Mucosa of rectum (tissue), 2 donors: ENCODE data around the gene ATF3.

ENCODE experiments used
- H3K27ac ChIP-seq, 2 donors: one replicate each; pipeline ENCODE4 v1.7.0; 2013; ENCODE audit warnings: inconsistent platforms in 2 of 2, low read depth in 2 of 2, low read length in 2 of 2
- H3K27me3 ChIP-seq, 2 donors: one replicate each; pipeline ENCODE4 v1.7.0; 2013; ENCODE audit warnings: low read length in 2 of 2; ENCODE audit not compliant: control insufficient read depth in 2 of 2, insufficient read depth in 2 of 2
- H3K36me3 ChIP-seq, 2 donors: one replicate each; pipeline ENCODE4 v1.7.0; 2013; ENCODE audit warnings: low read length in 2 of 2; ENCODE audit not compliant: control insufficient read depth in 2 of 2, insufficient read depth in 2 of 2
- H3K4me1 ChIP-seq, 2 donors: one replicate each; pipeline ENCODE4 v1.7.0; 2013; ENCODE audit warnings: low read length in 2 of 2, mild to moderate bottlenecking in 1 of 2; ENCODE audit not compliant: control insufficient read depth in 2 of 2, insufficient read depth in 2 of 2
- H3K4me3 ChIP-seq, 2 donors: one replicate each; pipeline ENCODE4 v1.7.0; 2013; ENCODE audit warnings: low read length in 2 of 2
- H3K9ac ChIP-seq, 2 donors: one replicate each; pipeline ENCODE4 v1.7.0; 2013; ENCODE audit warnings: low read length in 2 of 2, low read depth in 1 of 2, mild to moderate bottlenecking in 1 of 2
- H3K9me3 ChIP-seq, 2 donors: one replicate each; pipeline ENCODE4 v1.7.0; 2013; ENCODE audit warnings: low read length in 2 of 2; ENCODE audit not compliant: control insufficient read depth in 2 of 2
- donor health status: healthy.
- donor health status: Normal muscosa, but diverticular disease.

ATF3 gene, protein sequence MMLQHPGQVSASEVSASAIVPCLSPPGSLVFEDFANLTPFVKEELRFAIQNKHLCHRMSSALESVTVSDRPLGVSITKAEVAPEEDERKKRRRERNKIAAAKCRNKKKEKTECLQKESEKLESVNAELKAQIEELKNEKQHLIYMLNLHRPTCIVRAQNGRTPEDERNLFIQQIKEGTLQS

DNA sequence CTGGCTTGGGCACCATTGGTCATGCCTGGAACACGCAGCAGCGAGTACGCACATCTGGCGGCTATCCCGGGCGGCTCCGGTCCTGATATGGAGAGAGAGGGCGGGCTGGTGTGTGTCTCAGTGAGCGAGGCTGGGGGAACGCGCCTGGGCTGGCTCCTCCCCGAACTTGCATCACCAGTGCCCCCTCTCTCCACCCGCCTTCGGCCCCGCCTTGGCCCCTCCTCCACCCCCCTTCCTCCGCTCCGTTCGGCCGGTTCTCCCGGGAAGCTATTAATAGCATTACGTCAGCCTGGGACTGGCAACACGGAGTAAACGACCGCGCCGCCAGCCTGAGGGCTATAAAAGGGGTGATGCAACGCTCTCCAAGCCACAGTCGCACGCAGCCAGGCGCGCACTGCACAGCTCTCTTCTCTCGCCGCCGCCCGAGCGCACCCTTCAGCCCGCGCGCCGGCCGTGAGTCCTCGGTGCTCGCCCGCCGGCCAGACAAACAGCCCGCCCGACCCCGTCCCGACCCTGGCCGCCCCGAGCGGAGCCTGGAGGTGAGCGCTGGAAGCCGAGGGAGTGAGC, at the start of gene ATF3:
ATF3 (plus strand) TSS at position 370 of the 567 bp plus-strand sequence. CDS start 6,261 bp downstream, outside the sequence.
- peaks cover 0 to 19% of the 10 kb centered on the region in 2 donors for H3K27me3 ChIP-seq
- H3K9me3 ChIP-seq = no peaks in the 10 kb centered on the region
- H3K36me3 ChIP-seq = no peaks in the 10 kb centered on the region
- peaks cover 25 to 31% of the 10 kb centered on the region in 2 donors for H3K4me1 ChIP-seq
- peak within 1 kb of the TSS; percentile 85 to 91 for H3K9ac ChIP-seq
- peak within 1 kb of the TSS; percentile 92 to 96 for H3K27ac ChIP-seq
- H3K4me3 ChIP-seq = peak within 1 kb of the TSS; percentile 77 to 78

GRCh38 chr1:212559929-212560328, 48.6 kb upstream of the ATF3 start:
- H3K9ac ChIP-seq = no peak overlapping the region
- H3K9me3 ChIP-seq = no peaks in the 10 kb centered on the region
- no peak overlapping the region for H3K4me3 ChIP-seq
- H3K27ac ChIP-seq = no peak overlapping the region
- H3K4me1 ChIP-seq = peaks cover 0 to 10% of the 10 kb centered on the region in 2 donors
- no peaks in the 10 kb centered on the region for H3K27me3 ChIP-seq
- H3K36me3 ChIP-seq = no peaks in the 10 kb centered on the region

DNA sequence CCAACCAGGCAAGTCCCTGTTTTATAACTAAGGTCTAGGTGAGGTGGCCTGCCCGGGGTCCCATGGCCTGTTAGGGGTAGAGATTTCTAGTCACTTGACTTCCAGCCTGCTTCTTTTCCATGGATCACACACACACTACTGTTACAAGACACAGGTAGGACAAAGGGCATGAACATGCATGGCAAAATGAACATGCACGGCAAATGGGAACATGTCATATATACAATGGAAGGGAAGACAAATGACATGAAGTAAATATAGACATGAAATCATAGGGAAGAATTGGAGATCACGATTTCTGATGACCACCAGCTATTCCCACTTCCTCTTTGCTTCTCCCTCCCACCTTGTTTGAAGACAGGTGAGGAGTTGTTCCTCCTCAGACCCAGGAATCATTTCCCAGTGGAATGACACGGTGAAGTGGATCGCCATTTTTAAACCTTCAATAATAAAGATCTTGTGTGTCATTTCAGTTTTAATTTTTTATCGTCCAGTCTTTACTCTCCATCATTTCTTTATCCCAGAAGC, 47.6 kb upstream of the ATF3 start:
- no peaks in the 10 kb centered on the region for H3K36me3 ChIP-seq
- H3K9ac ChIP-seq = no peak overlapping the region
- no peaks in the 10 kb centered on the region for H3K27me3 ChIP-seq
- no peaks in the 10 kb centered on the region for H3K9me3 ChIP-seq
- no peak overlapping the region for H3K4me3 ChIP-seq
- peaks cover 0 to 10% of the 10 kb centered on the region in 2 donors for H3K4me1 ChIP-seq
- no peak overlapping the region for H3K27ac ChIP-seq

DNA sequence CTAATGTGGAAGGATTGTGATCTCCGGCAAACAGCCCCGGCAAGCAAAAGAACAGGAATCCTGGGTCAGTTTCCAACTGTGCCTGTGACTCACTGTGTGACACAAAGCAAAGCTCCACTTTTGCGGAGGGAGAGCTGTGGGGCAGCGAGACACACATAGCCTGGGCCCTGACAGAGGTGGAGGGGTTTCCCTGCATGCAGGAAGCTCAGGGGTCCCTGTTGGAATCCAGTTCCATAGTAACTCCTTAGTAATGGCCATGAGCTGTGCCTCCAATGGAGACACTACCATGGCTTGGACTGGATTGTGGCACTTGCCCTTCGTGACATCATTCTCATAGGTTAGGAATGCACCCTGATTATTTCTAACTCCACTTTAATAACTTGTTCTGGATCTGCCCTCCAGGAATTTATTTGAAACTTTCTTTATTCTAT, 47.0 kb upstream of the ATF3 start:
- H3K4me1 ChIP-seq = peaks cover 0 to 13% of the 10 kb centered on the region in 2 donors
- no peak overlapping the region for H3K9ac ChIP-seq
- no peaks in the 10 kb centered on the region for H3K27me3 ChIP-seq
- H3K36me3 ChIP-seq = no peaks in the 10 kb centered on the region
- no peaks in the 10 kb centered on the region for H3K9me3 ChIP-seq
- H3K4me3 ChIP-seq = no peak overlapping the region
- no peak overlapping the region for H3K27ac ChIP-seq

DNA sequence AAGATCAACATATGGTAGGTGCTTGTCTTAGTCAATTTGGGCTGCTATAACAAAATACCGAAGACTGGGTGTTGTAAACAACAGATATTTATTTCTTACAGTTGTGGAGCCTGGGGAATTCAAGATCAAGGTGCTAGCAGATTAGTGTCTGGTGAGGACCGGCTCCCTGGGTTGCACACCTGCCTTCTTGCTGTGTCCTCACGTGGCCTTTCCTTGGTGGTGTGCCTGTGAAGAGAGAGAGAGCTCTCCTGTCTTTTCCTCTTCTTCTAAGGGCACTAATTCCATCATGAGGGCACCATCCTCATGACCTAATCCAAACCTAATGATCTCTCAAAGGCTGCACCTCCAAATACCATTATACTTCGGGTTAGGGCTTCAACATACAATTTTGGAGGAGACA, 45.8 kb upstream of the ATF3 start:
- Histone ChIP-seq H3K36me3 (no peaks in the 10 kb centered on the region), H3K9me3 (no peaks in the 10 kb centered on the region), H3K4me3 (no peak overlapping the region), H3K4me1 (peaks cover 5 to 17% of the 10 kb centered on the region in 2 donors), H3K27me3 (no peaks in the 10 kb centered on the region), H3K9ac (no peak overlapping the region), H3K27ac (no peak overlapping the region)

DNA sequence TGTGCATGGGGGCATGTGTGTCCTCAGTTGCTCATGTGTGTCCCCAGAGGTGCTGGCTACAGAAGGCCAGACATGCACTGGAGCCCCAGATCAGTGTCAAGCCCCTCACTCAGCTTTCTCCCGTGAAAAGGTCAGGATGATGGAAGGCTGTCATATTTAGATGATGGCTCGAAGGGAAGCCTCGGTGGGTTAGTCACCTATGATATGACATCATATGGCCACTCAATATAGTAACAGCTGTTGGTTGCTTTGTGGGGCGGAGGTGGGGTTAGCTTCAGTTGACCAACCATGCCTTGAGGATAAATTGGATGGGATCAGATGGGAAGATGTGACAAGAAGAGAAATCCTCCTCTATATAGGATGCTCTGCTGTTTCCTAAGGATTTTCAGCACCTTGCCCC, 43.5 kb upstream of the ATF3 start:
- Histone ChIP-seq H3K9me3 (no peaks in the 10 kb centered on the region), H3K4me3 (no peak overlapping the region), H3K27me3 (no peaks in the 10 kb centered on the region), H3K27ac (no peak overlapping the region), H3K9ac (no peak overlapping the region), H3K4me1 (peaks cover 6 to 10% of the 10 kb centered on the region in 2 donors), H3K36me3 (no peaks in the 10 kb centered on the region)

DNA sequence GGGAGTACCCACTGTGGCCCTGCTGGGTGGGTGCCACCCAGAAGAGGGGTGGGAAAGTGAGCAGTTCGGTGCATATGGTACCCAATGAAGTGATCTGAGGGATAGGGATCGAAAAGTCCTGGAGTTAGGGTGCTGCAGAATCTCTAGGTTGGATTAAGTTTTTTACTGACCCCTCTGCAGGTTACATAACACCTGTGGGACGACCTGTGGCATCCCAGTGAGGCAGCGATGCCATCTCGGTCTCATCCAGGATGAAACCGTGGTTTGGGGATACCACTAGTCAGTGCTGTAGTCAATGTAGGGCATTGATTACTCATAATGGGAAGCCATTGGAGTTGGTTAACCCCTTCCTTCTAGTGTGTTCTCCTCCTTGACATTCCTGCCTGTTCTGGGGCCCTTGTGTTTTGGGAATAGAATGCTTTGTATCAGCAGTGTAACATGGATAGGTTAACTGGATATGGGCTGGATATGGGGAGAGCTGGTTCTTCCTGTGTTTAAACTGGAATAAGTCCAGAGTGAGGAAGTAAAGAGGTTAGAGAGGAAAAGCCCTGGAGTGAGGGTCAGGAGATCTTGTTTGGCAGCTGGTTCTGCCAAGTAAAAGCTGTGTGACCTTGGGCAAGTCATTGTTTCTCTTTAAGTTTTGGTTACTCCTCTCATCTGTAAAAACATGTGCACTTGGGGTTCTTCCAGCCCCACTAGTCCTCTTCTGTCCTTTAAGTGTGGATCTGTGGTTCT, 42.8 kb upstream of the ATF3 start:
- Histone ChIP-seq H3K9ac (peak overlapping the region in 1 of 2 donors; percentile 84), H3K9me3 (no peaks in the 10 kb centered on the region), H3K27ac (no peak overlapping the region)

GRCh38 chr1:212566522-212567479, 41.8 kb upstream of the ATF3 start:
- Histone ChIP-seq H3K36me3 (no peaks in the 10 kb centered on the region), H3K9ac (peak overlapping the region; percentile 82 to 84), H3K9me3 (no peaks in the 10 kb centered on the region), H3K27ac (peak overlapping the region; percentile 61 to 75), H3K27me3 (no peaks in the 10 kb centered on the region), H3K4me1 (peaks cover 6 to 10% of the 10 kb centered on the region in 2 donors), H3K4me3 (peak overlapping the region; percentile 72 to 89)

More for the DNA sequence above, 42.8 kb upstream of the ATF3 start:
- no peak overlapping the region for H3K4me3 ChIP-seq
- no peaks in the 10 kb centered on the region for H3K27me3 ChIP-seq
- peaks cover 6 to 10% of the 10 kb centered on the region in 2 donors for H3K4me1 ChIP-seq
- no peaks in the 10 kb centered on the region for H3K36me3 ChIP-seq

GRCh38 chr1:212567638-212568037, 40.9 kb upstream of the ATF3 start:
- H3K4me3 ChIP-seq = no peak overlapping the region
- no peaks in the 10 kb centered on the region for H3K27me3 ChIP-seq
- H3K4me1 ChIP-seq = peaks cover 6 to 10% of the 10 kb centered on the region in 2 donors
- no peak overlapping the region for H3K27ac ChIP-seq
- peak overlapping the region; percentile 82 to 84 for H3K9ac ChIP-seq
- no peaks in the 10 kb centered on the region for H3K36me3 ChIP-seq
- H3K9me3 ChIP-seq = no peaks in the 10 kb centered on the region
